ENCODE data around the gene APC2. TPM values are rescaled to one million over a fixed set of nuclear protein-coding genes. Genes with fewer than 3 reads are reported as not detected.
A peak's percentile ranks its signal among the peaks of the same experiment; 100 is the strongest.

The APC2 gene
- total RNA-seq, 1 experiment from 2014 or later: 0.68 TPM

- WGBS (ENCODE audit: extremely low coverage, insufficient read length, low lambda C conversion rate): no CpG with 5 or more reads among the region's 69 CpGs
- Histone ChIP-seq H2AFZ (ENCODE audit: low read length) (no peak overlapping the region), H3K4me2 (ENCODE audit: insufficient read depth, insufficient read length, low read length) (peak overlapping the region; percentile 85), H2BK20ac (ENCODE audit: low read depth, low read length, poor library complexity, severe bottlenecking) (no peak overlapping the region), H2BK120ac (ENCODE audit: low read depth, low read length, poor library complexity, severe bottlenecking) (no peak overlapping the region), H3K14ac (ENCODE audit: insufficient read depth, low read length) (peak overlapping the region; percentile 88), H3K4me1 (ENCODE audit: insufficient read depth, low read length) (no peaks in the 10 kb centered on the region; the same call in 1 of the 2 replicates), H4K8ac (replicated peaks; ENCODE audit: insufficient read length, low read depth, low read length) (no peak overlapping the region), H3K4ac (ENCODE audit: low read depth, low read length) (no peak overlapping the region; the same call in 1 of the 2 replicates), H3K9me3 (ENCODE audit: control insufficient read depth, low read depth, low read length) (no peaks in the 10 kb centered on the region), H3K79me2 (ENCODE audit: insufficient read depth, low read length) (peaks cover 54% of the 10 kb centered on the region), H4K5ac (ENCODE audit: insufficient read length, low read depth, low read length) (no peak overlapping the region), H3K27me3 (ENCODE audit: insufficient read depth, low read length) (no peaks in the 10 kb centered on the region), H2BK15ac (ENCODE audit: low read depth, low read length) (no peak overlapping the region), H3K56ac (ENCODE audit: insufficient read length, low read depth, low read length) (no peak overlapping the region), H3K23me2 (ENCODE audit: insufficient read length, low read depth, low read length, poor library complexity, severe bottlenecking) (peaks cover 6% of the 10 kb centered on the region), H3T11ph (ENCODE audit: low read length) (no peak overlapping the region), H4K91ac (ENCODE audit: insufficient read length, low read depth, low read length) (no peak overlapping the region), H4K20me1 (ENCODE audit: control insufficient read depth, insufficient read depth, insufficient read length) (no peaks in the 10 kb centered on the region), H3K18ac (ENCODE audit: insufficient read length, low read depth, low read length) (no peak overlapping the region), H3K79me1 (ENCODE audit: insufficient read depth, low read depth, low read length, poor library complexity, severe bottlenecking) (no peaks in the 10 kb centered on the region), H3K9ac (ENCODE audit: extremely low read depth, insufficient read length, low read length) (peak overlapping the region; percentile 64), H3K27ac (ENCODE audit: insufficient read length, low read depth, low read length) (no peak overlapping the region), H2BK12ac (ENCODE audit: insufficient read length, low read depth, low read length) (no peak overlapping the region), H2AK5ac (ENCODE audit: insufficient read length, low read length) (no peak overlapping the region), H3K23ac (ENCODE audit: insufficient read length, low read depth, low read length) (no peak overlapping the region), H2BK5ac (ENCODE audit: insufficient read length, low read length) (no peak overlapping the region)
- Mint-ChIP-seq H3K4me1 (peaks cover 34 to 35% of the 10 kb centered on the region in 2 experiments), H3K4me3 (peak overlapping the region; percentile 92 to 98), H3K9me3 (no peaks in the 10 kb centered on the region), H3K27ac (peak overlapping the region; percentile 93 to 99 (median 93)), H3K27me3 (ENCODE audit: low read depth) (peaks cover 2% of the 10 kb centered on the region; the same call in 1 of the 2 replicates), H3K36me3 (ENCODE audit: insufficient read depth in 1 of 3, low read depth in 3 of 3) (peaks cover 16 to 33% (median 32%) of the 10 kb centered on the region in 3 experiments)
- DNase-seq: no peak
- TF ChIP-seq CTCF (conservative IDR thresholded peaks at IDR 0.05): no peak
Observed at GRCh38 chr19:1408300-1409203, 41.4 kb upstream of the APC2 start.
